ENCODE results near the gene ZDHHC14.

DNA sequence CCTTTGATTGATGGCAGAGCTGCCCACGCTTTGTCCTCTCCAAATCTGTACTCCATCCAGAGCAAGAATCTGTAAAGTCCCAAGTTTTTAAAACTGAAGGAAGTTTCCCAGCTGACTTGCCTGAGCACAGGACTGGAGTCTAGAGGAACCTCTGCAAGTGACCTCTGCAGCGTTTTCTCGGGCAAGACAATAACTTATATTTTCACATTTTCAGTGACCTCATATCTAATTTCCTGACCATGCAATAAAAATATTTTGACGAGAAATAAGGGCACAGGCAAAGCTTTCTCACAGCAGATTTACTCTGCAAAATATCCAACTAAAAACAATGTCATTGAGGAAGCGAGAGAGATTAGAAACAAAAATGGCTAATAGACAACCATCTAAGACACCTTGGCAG is 256.5 kb downstream of the ZDHHC14 start:
- TF ChIP-seq, protein P1, sequence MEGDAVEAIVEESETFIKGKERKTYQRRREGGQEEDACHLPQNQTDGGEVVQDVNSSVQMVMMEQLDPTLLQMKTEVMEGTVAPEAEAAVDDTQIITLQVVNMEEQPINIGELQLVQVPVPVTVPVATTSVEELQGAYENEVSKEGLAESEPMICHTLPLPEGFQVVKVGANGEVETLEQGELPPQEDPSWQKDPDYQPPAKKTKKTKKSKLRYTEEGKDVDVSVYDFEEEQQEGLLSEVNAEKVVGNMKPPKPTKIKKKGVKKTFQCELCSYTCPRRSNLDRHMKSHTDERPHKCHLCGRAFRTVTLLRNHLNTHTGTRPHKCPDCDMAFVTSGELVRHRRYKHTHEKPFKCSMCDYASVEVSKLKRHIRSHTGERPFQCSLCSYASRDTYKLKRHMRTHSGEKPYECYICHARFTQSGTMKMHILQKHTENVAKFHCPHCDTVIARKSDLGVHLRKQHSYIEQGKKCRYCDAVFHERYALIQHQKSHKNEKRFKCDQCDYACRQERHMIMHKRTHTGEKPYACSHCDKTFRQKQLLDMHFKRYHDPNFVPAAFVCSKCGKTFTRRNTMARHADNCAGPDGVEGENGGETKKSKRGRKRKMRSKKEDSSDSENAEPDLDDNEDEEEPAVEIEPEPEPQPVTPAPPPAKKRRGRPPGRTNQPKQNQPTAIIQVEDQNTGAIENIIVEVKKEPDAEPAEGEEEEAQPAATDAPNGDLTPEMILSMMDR (IDR thresholded peaks at IDR 0.05): no peak
- no peak for TF ChIP-seq POLR2A (IDR thresholded peaks at IDR 0.05)
